Testis (tissue), 3 donors: ENCODE measurements around the gene MSH5. TPM values are rescaled to one million over a fixed set of nuclear protein-coding genes. Genes with fewer than 3 reads are reported as not detected.

ENCODE experiments used
- DNase-seq: peaks from one replicate; pipeline ENCODE4 v3.0.0-alpha.2; 2019
- H3K27ac ChIP-seq, 2 donors: fragments of 200-600 bp; sonication (generic); one replicate each; pipeline ENCODE4 v1.5.1; 2019
- H3K27me3 ChIP-seq: fragments of 200-600 bp; sonication (generic); one replicate; pipeline ENCODE4 v1.5.1; 2019
- H3K36me3 ChIP-seq: fragments of 200-600 bp; sonication (generic); one replicate; pipeline ENCODE4 v1.5.1; 2017; ENCODE audit warnings: low read depth; ENCODE audit errors: missing control alignments
- H3K4me1 ChIP-seq: fragments of 200-600 bp; sonication (generic); one replicate; pipeline ENCODE4 v1.5.1; 2019
- H3K4me3 ChIP-seq, 2 donors: fragments of 200-600 bp; sonication (generic); one replicate each; pipeline ENCODE4 v1.5.1; 2017 to 2019
- H3K9me3 ChIP-seq: fragments of 200-600 bp; sonication (generic); one replicate; pipeline ENCODE4 v1.5.1; 2017
- POLR2A ChIP-seq: fragments of 450-650 bp; IDR thresholded peaks from one replicate; pipeline ENCODE4 v1.6.1; 2017; ENCODE audit warnings: antibody characterized with exemption, mild to moderate bottlenecking, moderate library complexity
- WGBS, 2 donors: methylation state at CpG; one replicate each; pipeline ENCODE4 v1.1.5; 2018; 5-methylcytosine and 5-hydroxymethylcytosine counted together
- intact Hi-C: fragments of 100-400 bp; cut with DNase I; formaldehyde crosslinking; loops from one replicate; pipeline ENCODE4 v1.15.1; 2023; ENCODE audit warnings: low total_unique reads
- polyA plus RNA-seq: library from polyadenylated mRNA; stranded (reverse); fragments of 350-450 nt; fragmentation: Illumina TruSeq; extraction: RNeasy Lipid Tissue Mini Kit (QIAGEN cat#74804); gene quantifications from one replicate; pipeline ENCODE4 v1.2.3, GENCODE V29; 2014; ENCODE audit warnings: low read depth, low replicate concordance; ENCODE audit not compliant: insufficient read depth
- total RNA-seq, 2 donors: library from RNA; depleted of rRNA; stranded (reverse); fragments of >200 nt; gene quantifications; one replicate each; pipeline ENCODE4 v1.2.3, GENCODE V29; 2016
- TF ChIP-seq, protein P1 (sequence below), 3 experiments: fragments of 450-650 bp in 2 of 3; fragments of 200-600 bp in 1 of 3; sonication (generic) in 1 of 3; IDR thresholded peaks; one replicate each; pipeline ENCODE4 v1.5.1; 2016 to 2019; ENCODE audit warnings: antibody characterized with exemption in 3 of 3, mild to moderate bottlenecking in 2 of 3, moderate library complexity in 1 of 3

Gene MSH5
- total and polyA plus RNA-seq, 3 donors from 2014 or later: 36.2 to 135 (median 77.6) TPM

GRCh38 chr6:31762878-31763618 lies 23.2 kb downstream of the MSH5 start:
- Histone ChIP-seq H3K9me3 (no peaks in the 10 kb centered on the region), H3K27me3 (no peaks in the 10 kb centered on the region), H3K4me1 (no peaks in the 10 kb centered on the region), H3K4me3 (no peak overlapping the region), H3K27ac (no peak overlapping the region), H3K36me3 (no peaks in the 10 kb centered on the region)
- intact Hi-C loops: no loop called here
- WGBS, 2 donors: 80 to 87% methylated on average over 8 of the region's 8 CpGs
- DNase-seq: no peak
- TF ChIP-seq, protein P1, sequence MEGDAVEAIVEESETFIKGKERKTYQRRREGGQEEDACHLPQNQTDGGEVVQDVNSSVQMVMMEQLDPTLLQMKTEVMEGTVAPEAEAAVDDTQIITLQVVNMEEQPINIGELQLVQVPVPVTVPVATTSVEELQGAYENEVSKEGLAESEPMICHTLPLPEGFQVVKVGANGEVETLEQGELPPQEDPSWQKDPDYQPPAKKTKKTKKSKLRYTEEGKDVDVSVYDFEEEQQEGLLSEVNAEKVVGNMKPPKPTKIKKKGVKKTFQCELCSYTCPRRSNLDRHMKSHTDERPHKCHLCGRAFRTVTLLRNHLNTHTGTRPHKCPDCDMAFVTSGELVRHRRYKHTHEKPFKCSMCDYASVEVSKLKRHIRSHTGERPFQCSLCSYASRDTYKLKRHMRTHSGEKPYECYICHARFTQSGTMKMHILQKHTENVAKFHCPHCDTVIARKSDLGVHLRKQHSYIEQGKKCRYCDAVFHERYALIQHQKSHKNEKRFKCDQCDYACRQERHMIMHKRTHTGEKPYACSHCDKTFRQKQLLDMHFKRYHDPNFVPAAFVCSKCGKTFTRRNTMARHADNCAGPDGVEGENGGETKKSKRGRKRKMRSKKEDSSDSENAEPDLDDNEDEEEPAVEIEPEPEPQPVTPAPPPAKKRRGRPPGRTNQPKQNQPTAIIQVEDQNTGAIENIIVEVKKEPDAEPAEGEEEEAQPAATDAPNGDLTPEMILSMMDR (IDR thresholded peaks at IDR 0.05): no peak
- no peak for TF ChIP-seq POLR2A

DNA sequence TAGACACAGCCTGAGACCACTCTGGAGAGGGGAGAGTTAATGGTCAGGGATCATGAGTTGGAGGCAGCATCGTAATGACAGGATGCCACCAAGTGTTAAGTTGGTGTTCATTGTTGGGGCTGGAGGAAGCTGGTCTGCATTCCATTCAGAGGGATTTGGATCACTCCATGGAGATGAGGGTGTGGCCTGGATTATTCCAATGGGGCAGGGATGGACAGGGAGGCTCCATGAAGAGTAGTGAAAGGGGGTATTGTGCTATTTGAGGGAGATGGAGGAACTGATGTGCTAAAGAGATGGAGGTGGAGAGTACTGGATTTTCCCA lies 23.8 kb downstream of the MSH5 start:
- Histone ChIP-seq H3K27ac (no peak overlapping the region), H3K4me3 (no peak overlapping the region), H3K4me1 (no peaks in the 10 kb centered on the region), H3K27me3 (no peaks in the 10 kb centered on the region), H3K36me3 (no peaks in the 10 kb centered on the region), H3K9me3 (no peaks in the 10 kb centered on the region)
- intact Hi-C loops: no loop called here
- DNase-seq: no peak
- 40 to 45% methylated on average over 1 of the region's 1 CpG for WGBS, 2 donors
- TF ChIP-seq, protein P1 (IDR thresholded peaks at IDR 0.05): no peak
- TF ChIP-seq POLR2A: no peak

DNA sequence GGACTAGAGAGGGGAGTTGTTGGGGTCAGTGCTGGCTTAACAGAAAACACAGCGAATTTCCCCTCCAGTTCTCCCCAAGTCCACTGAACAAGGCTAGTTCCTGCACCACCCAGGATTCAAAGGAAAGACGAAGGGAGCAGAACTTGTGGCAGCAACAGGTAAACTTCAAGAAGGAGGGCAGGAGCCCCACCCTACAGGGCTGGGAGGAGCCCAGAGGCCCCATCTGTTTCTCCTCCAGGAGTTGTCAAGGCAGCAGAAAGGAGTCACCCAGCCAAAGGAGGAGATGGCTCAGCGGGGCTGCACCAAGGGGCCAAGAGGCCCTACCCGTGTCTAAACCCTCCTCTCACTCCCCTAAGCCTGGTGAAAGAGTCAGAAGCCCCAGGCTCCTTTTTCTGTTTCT lies 24.4 kb downstream of the MSH5 start:
- no peak for DNase-seq
- Histone ChIP-seq H3K9me3 (no peaks in the 10 kb centered on the region), H3K4me3 (no peak overlapping the region), H3K27ac (no peak overlapping the region), H3K4me1 (no peaks in the 10 kb centered on the region), H3K36me3 (no peaks in the 10 kb centered on the region), H3K27me3 (no peaks in the 10 kb centered on the region)
- TF ChIP-seq, protein P1 (IDR thresholded peaks at IDR 0.05): no peak
- no peak for TF ChIP-seq POLR2A
- 83 to 84% methylated on average over 4 of the region's 4 CpGs for WGBS, 2 donors
- intact Hi-C loops: no loop called here

DNA sequence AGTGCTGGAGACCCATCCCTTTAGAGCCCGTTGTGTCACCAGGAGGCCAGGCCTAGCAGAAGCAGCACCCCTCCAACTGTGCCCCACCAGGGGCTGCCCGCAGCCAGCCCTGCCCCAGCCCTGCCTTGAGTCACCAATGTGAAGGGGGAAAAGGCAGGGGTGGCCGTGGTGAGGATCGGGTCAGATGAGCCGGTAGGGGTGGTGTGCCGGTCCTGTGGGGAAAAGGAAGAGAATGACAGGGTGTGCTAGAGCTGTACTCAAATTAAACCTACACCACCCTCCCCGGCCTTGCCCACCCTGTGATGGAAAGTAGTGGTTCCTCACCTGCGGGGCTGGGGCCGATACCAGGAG lies 25.7 kb downstream of the MSH5 start:
- no peaks in the 10 kb centered on the region for H3K27me3 ChIP-seq
- H3K4me1 ChIP-seq: no peaks in the 10 kb centered on the region
- H3K27ac ChIP-seq: no peak overlapping the region
- DNase-seq: no peak
- TF ChIP-seq, protein P1 (IDR thresholded peaks at IDR 0.05): no peak
- TF ChIP-seq POLR2A: no peak
- H3K4me3 ChIP-seq: no peak overlapping the region
- 77 to 94% methylated on average over 7 to 9 of the region's 9 CpGs for WGBS, 2 donors
- intact Hi-C loops: no loop called here
- no peaks in the 10 kb centered on the region for H3K36me3 ChIP-seq
- no peaks in the 10 kb centered on the region for H3K9me3 ChIP-seq
